Thyroid gland (tissue), 4 donors: ENCODE data around the gene ZSCAN5C. TPM values are rescaled to one million over a fixed set of nuclear protein-coding genes. Genes with fewer than 3 reads are reported as not detected.
"Not testable (repeated sequence)": the region's sequence is repeated elsewhere in the genome, so short reads cannot be mapped to it uniquely, and the experiment has no call there.

Source experiments
- DNase-seq, 2 donors: peaks; one replicate each; pipeline ENCODE4 v3.0.0-alpha.2; 2019
- H3K27ac ChIP-seq, 3 donors: fragments of 200-600 bp; sonication (generic); 1 replicate in 2 of 3; 2 replicates in 1 of 3; pipeline ENCODE4 v1.5.1; 2016 to 2019; ENCODE audit warnings: mild to moderate bottlenecking in 1 of 3, moderate library complexity in 1 of 3
- H3K27me3 ChIP-seq: fragments of 200-600 bp; sonication (generic); one replicate; pipeline ENCODE4 v1.5.1; 2019
- H3K36me3 ChIP-seq, 2 donors: fragments of 200-600 bp; sonication (generic); one replicate each; pipeline ENCODE4 v1.5.1; 2016 to 2019
- H3K4me1 ChIP-seq, 2 donors: fragments of 200-600 bp; sonication (generic); one replicate each; pipeline ENCODE4 v1.5.1; 2017 to 2019
- H3K4me3 ChIP-seq, 3 donors: fragments of 200-600 bp; sonication (generic); replicated peaks in 1 of 3; 1 replicate in 2 of 3; 2 replicates in 1 of 3; pipeline ENCODE4 v1.5.1; 2016; ENCODE audit warnings: mild to moderate bottlenecking in 1 of 3
- H3K9me3 ChIP-seq: fragments of 200-600 bp; sonication (generic); one replicate; pipeline ENCODE4 v1.5.1; 2017
- POLR2A ChIP-seq, 2 donors: fragments of 450-650 bp; IDR thresholded peaks; one replicate each; pipeline ENCODE4 v1.6.1; 2017; ENCODE audit warnings: antibody characterized with exemption in 2 of 2, mild to moderate bottlenecking in 2 of 2, moderate library complexity in 1 of 2
- WGBS, 2 donors: methylation state at CpG; one replicate each; pipeline ENCODE4 v1.1.5; 2017; 5-methylcytosine and 5-hydroxymethylcytosine counted together
- intact Hi-C: fragments of 100-400 bp; cut with DNase I; formaldehyde crosslinking; loops from one replicate; pipeline ENCODE4 v1.15.1; 2023
- total RNA-seq, 4 donors: library from RNA; depleted of rRNA; stranded (reverse); fragments of >200 nt; gene quantifications; one replicate each; pipeline ENCODE4 v1.2.3, GENCODE V29; 2016
- TF ChIP-seq, protein P1 (sequence below), 6 experiments: fragments of 200-600 bp in 3 of 6; fragments of 450-650 bp in 3 of 6; sonication (generic) in 3 of 6; IDR thresholded peaks; one replicate each; pipeline ENCODE4 v1.5.1; 2016 to 2019; ENCODE audit warnings: antibody characterized with exemption in 6 of 6, mild to moderate bottlenecking in 2 of 6, inconsistent platforms in 1 of 6, moderate library complexity in 1 of 6

ZSCAN5C gene
- total RNA-seq, 4 donors from 2014 or later, result not detected

DNA sequence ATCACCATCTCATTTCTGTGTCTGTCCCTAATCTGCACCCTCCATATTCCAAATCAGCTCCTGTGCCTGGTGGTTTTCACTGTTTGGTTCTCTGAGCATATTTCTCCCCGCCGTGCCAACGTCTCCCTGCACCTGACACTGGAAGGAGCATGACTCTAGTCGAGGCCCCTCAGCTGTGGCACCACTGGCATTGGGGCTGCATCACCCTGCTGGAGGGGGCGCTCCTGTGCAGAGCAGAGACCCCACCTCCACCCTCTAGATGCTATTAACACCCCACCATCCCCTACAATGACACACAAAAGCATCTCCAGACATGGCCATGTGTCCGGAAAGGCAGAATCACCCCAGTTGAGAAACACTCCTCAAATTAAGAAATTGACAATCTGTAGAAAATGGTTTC lies 20.8 kb downstream of the ZSCAN5C start:
- Histone ChIP-seq H3K27me3 (no peaks in the 10 kb centered on the region), H3K36me3 (no peaks in the 10 kb centered on the region), H3K4me1 (no peaks in the 10 kb centered on the region), H3K27ac (no peak overlapping the region), H3K4me3 (no peak overlapping the region), H3K9me3 (no peaks in the 10 kb centered on the region)
- no peak for DNase-seq
- intact Hi-C loops, result no loop called here
- TF ChIP-seq, protein P1, sequence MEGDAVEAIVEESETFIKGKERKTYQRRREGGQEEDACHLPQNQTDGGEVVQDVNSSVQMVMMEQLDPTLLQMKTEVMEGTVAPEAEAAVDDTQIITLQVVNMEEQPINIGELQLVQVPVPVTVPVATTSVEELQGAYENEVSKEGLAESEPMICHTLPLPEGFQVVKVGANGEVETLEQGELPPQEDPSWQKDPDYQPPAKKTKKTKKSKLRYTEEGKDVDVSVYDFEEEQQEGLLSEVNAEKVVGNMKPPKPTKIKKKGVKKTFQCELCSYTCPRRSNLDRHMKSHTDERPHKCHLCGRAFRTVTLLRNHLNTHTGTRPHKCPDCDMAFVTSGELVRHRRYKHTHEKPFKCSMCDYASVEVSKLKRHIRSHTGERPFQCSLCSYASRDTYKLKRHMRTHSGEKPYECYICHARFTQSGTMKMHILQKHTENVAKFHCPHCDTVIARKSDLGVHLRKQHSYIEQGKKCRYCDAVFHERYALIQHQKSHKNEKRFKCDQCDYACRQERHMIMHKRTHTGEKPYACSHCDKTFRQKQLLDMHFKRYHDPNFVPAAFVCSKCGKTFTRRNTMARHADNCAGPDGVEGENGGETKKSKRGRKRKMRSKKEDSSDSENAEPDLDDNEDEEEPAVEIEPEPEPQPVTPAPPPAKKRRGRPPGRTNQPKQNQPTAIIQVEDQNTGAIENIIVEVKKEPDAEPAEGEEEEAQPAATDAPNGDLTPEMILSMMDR (IDR thresholded peaks at IDR 0.05), result no peak
- no peak for TF ChIP-seq POLR2A (IDR thresholded peaks at IDR 0.05)
- WGBS, 2 donors, result 73 to 79% methylated on average over 6 of the region's 6 CpGs

DNA sequence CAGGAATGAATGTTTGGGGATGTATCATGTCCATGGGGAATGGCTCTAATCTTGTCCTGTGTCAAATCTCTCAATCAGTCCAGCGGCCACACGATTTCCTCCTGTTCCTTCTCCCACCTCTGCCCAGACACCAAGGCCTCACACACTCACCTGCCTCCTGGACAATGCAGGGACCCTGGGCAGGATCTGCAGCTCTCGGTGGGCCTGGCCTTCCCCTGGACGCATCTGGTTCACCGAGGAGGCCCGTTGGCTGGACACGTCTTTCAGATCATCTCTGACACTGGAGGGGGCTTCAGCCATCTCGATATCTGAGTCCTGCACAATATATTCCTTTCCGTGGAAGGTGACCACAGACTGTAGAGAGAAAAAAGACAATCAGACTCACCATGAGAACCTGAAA lies 21.4 kb downstream of the ZSCAN5C start:
- Histone ChIP-seq H3K27ac (no peak overlapping the region), H3K4me1 (no peaks in the 10 kb centered on the region), H3K4me3 (no peak overlapping the region), H3K27me3 (no peaks in the 10 kb centered on the region), H3K36me3 (no peaks in the 10 kb centered on the region), H3K9me3 (no peaks in the 10 kb centered on the region)
- no peak for DNase-seq
- no peak for TF ChIP-seq POLR2A (IDR thresholded peaks at IDR 0.05)
- TF ChIP-seq, protein P1 (IDR thresholded peaks at IDR 0.05), result no peak
- intact Hi-C loops, result no loop called here
- whole genome bisulfite sequencing, 2 donors, result 88 to 91% methylated on average over 9 of the region's 9 CpGs

DNA sequence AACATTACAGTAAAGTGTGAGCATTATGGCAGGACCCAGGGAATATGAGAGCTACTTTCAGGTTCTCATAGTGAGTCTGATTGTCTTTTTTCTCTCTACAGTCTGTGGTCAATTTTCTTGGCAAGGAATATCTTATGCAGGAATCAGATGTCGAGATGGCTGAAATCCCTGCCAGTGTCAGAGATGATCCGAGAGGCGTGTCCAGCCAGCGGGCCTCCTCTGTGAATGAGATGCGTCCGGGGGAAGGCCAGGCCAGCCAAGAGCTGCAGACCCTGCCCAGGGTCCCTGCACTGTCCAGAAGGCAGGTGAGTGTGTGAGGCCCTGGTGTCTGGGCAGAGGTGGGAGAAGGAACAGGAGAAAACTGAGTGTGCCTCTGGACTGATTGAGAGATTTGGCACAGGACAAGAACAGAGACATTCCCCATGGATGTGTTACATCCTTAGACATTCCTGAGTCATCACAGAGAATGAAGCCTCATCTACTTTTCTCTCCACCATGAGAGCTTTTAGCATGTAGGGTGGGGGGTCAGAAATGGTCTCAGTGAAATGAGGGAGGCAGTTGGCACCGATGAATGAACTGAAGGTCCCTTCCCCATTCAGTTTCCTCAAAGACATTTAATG lies 43.2 kb downstream of the ZSCAN5C start:
- intact Hi-C loops, result no loop called here
- no peaks in the 10 kb centered on the region for H3K9me3 ChIP-seq
- H3K27me3 ChIP-seq, result no peaks in the 10 kb centered on the region
- H3K27ac ChIP-seq, result no peak overlapping the region
- H3K36me3 ChIP-seq, result no peaks in the 10 kb centered on the region
- no peaks in the 10 kb centered on the region for H3K4me1 ChIP-seq
- no peak overlapping the region for H3K4me3 ChIP-seq
- DNase-seq, result no peak
- TF ChIP-seq, protein P1 (IDR thresholded peaks at IDR 0.05), result no peak
- no peak for TF ChIP-seq POLR2A (IDR thresholded peaks at IDR 0.05)
- WGBS, 2 donors, result 91 to 93% methylated on average over 7 of the region's 7 CpGs

DNA sequence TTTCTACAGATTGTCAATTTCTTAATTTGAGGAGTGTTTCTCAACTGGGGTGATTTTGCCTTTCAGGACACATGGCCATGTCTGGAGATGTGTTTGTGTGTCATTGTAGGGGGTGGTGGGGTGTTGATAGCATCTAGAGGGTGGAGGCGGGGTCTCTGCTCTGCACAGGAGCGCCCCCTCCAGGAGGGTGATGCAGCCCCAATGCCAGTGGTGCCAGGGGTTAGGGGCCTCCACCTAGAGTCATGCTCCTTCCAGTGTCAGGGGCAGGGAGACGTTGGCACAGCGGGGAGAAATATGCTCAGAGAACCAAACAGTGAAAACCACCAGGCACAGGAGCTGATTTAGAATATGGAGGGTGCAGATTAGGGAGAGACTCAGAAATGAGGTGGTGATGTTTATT lies 43.7 kb downstream of the ZSCAN5C start:
- H3K36me3 ChIP-seq, H3K27ac ChIP-seq, H3K9me3 ChIP-seq, H3K4me1 ChIP-seq, intact Hi-C loops, H3K4me3 ChIP-seq, H3K27me3 ChIP-seq, DNase-seq: not testable (repeated sequence)
- 65 to 71% methylated on average over 4 of the region's 4 CpGs for WGBS, 2 donors

DNA sequence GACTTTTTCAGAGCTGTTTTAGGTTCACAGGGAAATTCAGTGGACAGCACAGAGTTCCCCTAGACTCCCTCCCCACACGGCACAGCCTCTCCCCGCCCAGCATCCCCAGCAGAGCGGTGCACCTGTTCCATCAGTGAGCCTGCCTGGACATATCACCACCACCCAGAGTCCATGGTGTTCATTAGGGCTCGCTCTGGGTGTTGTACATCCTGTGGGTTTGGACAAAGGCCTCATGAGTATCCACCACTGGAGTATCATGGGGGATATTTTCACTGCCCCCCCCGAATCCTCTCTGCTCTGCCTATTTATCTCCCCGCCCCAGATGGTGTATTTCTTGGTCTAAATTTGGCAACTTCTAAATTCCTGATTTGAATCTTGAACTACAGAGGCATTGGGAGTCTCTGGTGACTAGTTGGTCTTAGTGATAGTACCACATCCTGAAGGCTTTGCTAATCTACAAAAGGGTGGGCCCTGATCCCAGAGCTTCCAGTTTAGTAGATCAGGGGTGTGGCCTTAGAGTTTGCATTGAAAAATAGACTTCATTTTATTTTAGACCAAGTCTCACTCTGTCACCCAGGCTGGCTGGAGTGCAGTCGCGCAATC lies 46.8 kb downstream of the ZSCAN5C start:
- H3K36me3 ChIP-seq, H3K27ac ChIP-seq, intact Hi-C loops, H3K9me3 ChIP-seq, H3K27me3 ChIP-seq, H3K4me1 ChIP-seq, DNase-seq, H3K4me3 ChIP-seq: not testable (repeated sequence)
- WGBS, 2 donors, result 96 to 98% methylated on average over 8 of the region's 8 CpGs

DNA sequence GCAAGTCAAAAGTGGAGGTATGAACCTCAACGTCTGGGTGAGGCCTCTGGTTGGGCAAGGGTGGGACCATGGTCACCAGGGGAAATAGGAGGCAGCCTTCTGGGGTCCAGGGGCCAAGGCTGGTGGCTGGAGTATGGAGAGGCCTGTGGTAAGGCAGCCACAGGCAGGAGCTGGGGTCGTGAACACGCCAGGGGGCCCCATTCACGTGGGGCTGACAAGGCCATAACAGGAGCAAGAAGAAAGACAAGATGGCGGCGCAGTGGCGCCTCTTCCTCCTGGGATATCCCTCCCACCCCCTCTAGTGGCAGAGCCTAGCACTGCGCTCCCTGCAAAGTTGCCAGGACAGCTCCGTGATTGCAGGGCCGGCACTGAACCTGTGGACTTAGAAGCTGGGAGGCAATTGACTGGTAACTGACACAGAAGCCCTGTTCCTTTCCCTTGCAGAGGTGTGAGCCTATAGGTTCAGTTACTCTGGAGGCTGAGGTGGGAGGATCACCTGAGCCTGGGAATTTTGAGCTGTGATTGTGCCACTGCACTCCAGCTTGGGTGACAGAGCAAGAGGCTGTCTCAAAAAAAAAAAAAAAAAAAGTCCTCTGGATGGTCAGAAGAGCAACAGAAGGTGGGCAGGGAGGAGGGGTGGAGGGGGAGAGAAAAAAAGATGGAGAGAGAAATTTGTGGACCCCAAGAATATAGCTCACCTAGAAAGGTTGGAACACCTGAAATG lies 50.8 kb downstream of the ZSCAN5C start:
- no peaks in the 10 kb centered on the region for H3K9me3 ChIP-seq
- no peaks in the 10 kb centered on the region for H3K36me3 ChIP-seq
- H3K27ac ChIP-seq, result no peak overlapping the region
- intact Hi-C loops, result no loop called here
- WGBS, 2 donors, result 33 to 45% methylated on average over 10 of the region's 10 CpGs
- TF ChIP-seq, protein P1 (IDR thresholded peaks at IDR 0.05), result peak; percentile 21 to 78 (median 66)
- no peak for TF ChIP-seq POLR2A (IDR thresholded peaks at IDR 0.05)
- H3K27me3 ChIP-seq, result no peaks in the 10 kb centered on the region
- H3K4me1 ChIP-seq, result no peaks in the 10 kb centered on the region
- H3K4me3 ChIP-seq, result no peak overlapping the region
- DNase-seq, result peak; percentile 64 to 74
